Loucy (cell line): Measurements from ENCODE around the gene SDF4.
A peak's percentile ranks its signal among the peaks of the same experiment; 100 is the strongest.

Experiments used
- H2AFZ ChIP-seq: fragments of 200-600 bp; sonication (generic); 2 replicates; pipeline ENCODE4 v1.6.0; 2016; ENCODE audit warnings: antibody characterized with exemption, mild to moderate bottlenecking, low read length, moderate library complexity
- H3F3A ChIP-seq: fragments of 200-600 bp; 2 replicates; pipeline ENCODE4 v1.6.0; 2016; ENCODE audit warnings: antibody characterized with exemption, low read depth, mild to moderate bottlenecking
- H3K27me3 ChIP-seq: fragments of 200-600 bp; sonication (generic); 2 replicates; pipeline ENCODE4 v1.6.1; 2014; ENCODE audit warnings: low read length, mild to moderate bottlenecking; ENCODE audit not compliant: insufficient read depth, poor library complexity, severe bottlenecking
- H3K36me3 ChIP-seq: fragments of 200-600 bp; sonication (generic); 2 replicates; pipeline ENCODE4 v1.6.1; 2016; ENCODE audit warnings: low read length; ENCODE audit not compliant: insufficient read depth
- H3K4me1 ChIP-seq: fragments of 200-600 bp; sonication (generic); 2 replicates; pipeline ENCODE4 v1.5.1; 2014; ENCODE audit warnings: low read length, mild to moderate bottlenecking; ENCODE audit not compliant: insufficient read depth, poor library complexity, severe bottlenecking
- H3K4me2 ChIP-seq: fragments of 200-600 bp; sonication (generic); 2 replicates; pipeline ENCODE4 v1.6.0; 2014; ENCODE audit warnings: antibody characterized with exemption, low read length, low read depth, mild to moderate bottlenecking; ENCODE audit not compliant: poor library complexity, severe bottlenecking
- H3K4me3 ChIP-seq: fragments of 200-600 bp; sonication (generic); 2 replicates; pipeline ENCODE4 v1.5.1; 2014; ENCODE audit warnings: low read length, mild to moderate bottlenecking, mixed read lengths; ENCODE audit not compliant: poor library complexity, severe bottlenecking
- H3K79me2 ChIP-seq: fragments of 200-600 bp; sonication (generic); 2 replicates; pipeline ENCODE4 v1.6.1; 2014; ENCODE audit warnings: low read length; ENCODE audit not compliant: insufficient read depth
- H3K9ac ChIP-seq: fragments of 200-600 bp; sonication (generic); 2 replicates; pipeline ENCODE4 v1.6.0; 2014; ENCODE audit warnings: mild to moderate bottlenecking, low read depth, low read length, moderate library complexity; ENCODE audit not compliant: poor library complexity, severe bottlenecking
- H3K9me2 ChIP-seq: fragments of 200-600 bp; sonication (generic); replicated peaks from 2 replicates; pipeline ENCODE4 v1.6.1; 2016; ENCODE audit warnings: low read depth, low read length, mixed read lengths
- H3K9me3 ChIP-seq: fragments of 200-600 bp; sonication (generic); 2 replicates; pipeline ENCODE4 v1.6.1; 2014; ENCODE audit warnings: mild to moderate bottlenecking, antibody characterized with exemption, low read length, low read depth; ENCODE audit not compliant: insufficient read depth
- H4K20me1 ChIP-seq: fragments of 200-600 bp; sonication (generic); 2 replicates; pipeline ENCODE4 v1.6.0; 2014; ENCODE audit warnings: antibody characterized with exemption, low read length, mild to moderate bottlenecking; ENCODE audit not compliant: insufficient read depth, poor library complexity, severe bottlenecking
- CTCF ChIP-seq: fragments of 200-600 bp; sonication (generic); conservative IDR thresholded peaks from 2 replicates; pipeline ENCODE4 v1.5.1; 2014; ENCODE audit warnings: mild to moderate bottlenecking, antibody characterized with exemption, low read length
- EZH2phosphoT487 ChIP-seq: fragments of 200-600 bp; IDR thresholded peaks from 2 replicates; pipeline ENCODE4 v1.6.1; 2018; ENCODE audit warnings: antibody characterized with exemption, mild to moderate bottlenecking, moderate library complexity, borderline replicate concordance

Gene SDF4

GRCh38 chr1:1205769-1206375 is 25.9 kb downstream of the SDF4 start:
- TF ChIP-seq CTCF, result no peak
- no peak for TF ChIP-seq EZH2phosphoT487
- no peaks in the 10 kb centered on the region for H3K9me3 ChIP-seq
- H3K9me2 ChIP-seq, result no peaks in the 10 kb centered on the region
- peaks cover 47% of the 10 kb centered on the region for H3K4me1 ChIP-seq
- H3K79me2 ChIP-seq, result peaks cover 7% of the 10 kb centered on the region; the same call in 1 of the 2 replicates
- no peaks in the 10 kb centered on the region for H4K20me1 ChIP-seq
- H3K27me3 ChIP-seq, result no peaks in the 10 kb centered on the region
- H3K4me3 ChIP-seq, result peak overlapping the region; percentile 49
- H2AFZ ChIP-seq, result no peak overlapping the region
- H3K36me3 ChIP-seq, result no peaks in the 10 kb centered on the region
- peak overlapping the region; percentile 43 for H3K9ac ChIP-seq
- H3K4me2 ChIP-seq, result peak overlapping the region; percentile 45
- 0 out of 2 replicates have a peak, but pooled peaks cover 3% of the 10 kb centered on the region for H3F3A ChIP-seq

- no peak overlapping the region for H3K4me3 ChIP-seq
- peak overlapping the region; percentile 43 for H3K9ac ChIP-seq
- no peaks in the 10 kb centered on the region for H4K20me1 ChIP-seq
- peak overlapping the region; percentile 45 for H3K4me2 ChIP-seq
- no peak overlapping the region for H2AFZ ChIP-seq
- TF ChIP-seq CTCF (no peak), EZH2phosphoT487 (no peak)
- H3K36me3 ChIP-seq, result no peaks in the 10 kb centered on the region
- peaks cover 2% of the 10 kb centered on the region; the same call in 1 of the 2 replicates for H3K79me2 ChIP-seq
- 0 out of 2 replicates have a peak, but pooled peaks cover 3% of the 10 kb centered on the region for H3F3A ChIP-seq
- no peaks in the 10 kb centered on the region for H3K9me3 ChIP-seq
- no peaks in the 10 kb centered on the region for H3K9me2 ChIP-seq
- peaks cover 43% of the 10 kb centered on the region for H3K4me1 ChIP-seq
- H3K27me3 ChIP-seq, result no peaks in the 10 kb centered on the region
Measured at GRCh38 chr1:1204998-1205768, 26.6 kb downstream of the SDF4 start.

- no peak overlapping the region for H3K9ac ChIP-seq
- H2AFZ ChIP-seq, result no peak overlapping the region
- H3K4me2 ChIP-seq, result no peak overlapping the region
- H3K27me3 ChIP-seq, result no peaks in the 10 kb centered on the region
- no peak overlapping the region for H3K4me3 ChIP-seq
- no peak for TF ChIP-seq CTCF
- no peak for TF ChIP-seq EZH2phosphoT487
- no peaks in the 10 kb centered on the region for H3K9me2 ChIP-seq
- no peaks in the 10 kb centered on the region for H4K20me1 ChIP-seq
- no peaks in the 10 kb centered on the region for H3K9me3 ChIP-seq
- H3K36me3 ChIP-seq, result no peaks in the 10 kb centered on the region
- H3K79me2 ChIP-seq, result no peaks in the 10 kb centered on the region
- 0 out of 2 replicates have a peak, but pooled peaks cover 3% of the 10 kb centered on the region for H3F3A ChIP-seq
- peaks cover 37% of the 10 kb centered on the region for H3K4me1 ChIP-seq
Measured at GRCh38 chr1:1204425-1204920, 27.3 kb downstream of the SDF4 start.
